KG1 (cell line): Measurements from ENCODE around the gene PEPD.

Experiments
- DNase-seq: peaks from one replicate; lab custom pipeline; 2025; lab: John Stamatoyannopoulos, UW

The PEPD gene

GRCh38 chr19:33350538-33351309, 170.9 kb downstream of the PEPD start:
- DNase-seq = no peak

GRCh38 chr19:33349319-33350289, 172.0 kb downstream of the PEPD start:
- DNase-seq = no peak

DNA sequence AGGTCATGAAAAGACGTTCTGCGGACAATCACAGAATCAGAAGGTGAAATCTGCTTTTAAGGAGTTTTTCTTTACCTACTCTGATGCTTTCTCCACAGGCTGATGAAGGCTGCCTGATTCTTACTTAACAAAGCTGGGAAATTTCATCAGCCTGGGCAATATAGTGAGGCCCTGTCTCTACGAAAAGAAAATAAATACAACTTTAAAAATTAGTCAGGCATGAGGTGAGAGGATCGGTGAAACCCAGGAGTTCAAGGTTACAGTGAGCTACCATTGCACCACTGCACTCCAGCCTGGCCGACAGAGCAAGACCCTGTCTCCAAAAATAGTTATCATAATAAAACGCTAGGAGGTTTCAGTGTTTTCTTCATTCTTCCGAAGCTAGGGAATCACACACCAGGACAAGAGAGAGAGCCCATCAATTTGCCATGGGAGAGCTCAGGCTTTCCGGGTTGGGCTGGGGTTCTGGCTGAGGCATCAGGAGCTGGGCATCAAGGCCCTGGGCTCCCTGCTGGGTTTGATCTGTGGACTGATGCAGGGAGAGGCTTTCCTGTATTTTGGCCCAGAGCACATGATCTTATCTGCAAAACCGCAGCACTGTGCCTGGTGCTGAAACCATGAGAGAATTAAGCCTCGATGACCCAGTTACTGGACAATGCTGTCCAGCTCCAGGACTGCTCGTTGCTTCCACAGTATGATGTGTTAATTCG, 173.1 kb downstream of the PEPD start:
- DNase-seq = no peak

GRCh38 chr19:33347300-33347699, 174.3 kb downstream of the PEPD start:
- DNase-seq = no peak

- no peak for DNase-seq
Observed at GRCh38 chr19:33346665-33347064, 174.9 kb downstream of the PEPD start.

DNA sequence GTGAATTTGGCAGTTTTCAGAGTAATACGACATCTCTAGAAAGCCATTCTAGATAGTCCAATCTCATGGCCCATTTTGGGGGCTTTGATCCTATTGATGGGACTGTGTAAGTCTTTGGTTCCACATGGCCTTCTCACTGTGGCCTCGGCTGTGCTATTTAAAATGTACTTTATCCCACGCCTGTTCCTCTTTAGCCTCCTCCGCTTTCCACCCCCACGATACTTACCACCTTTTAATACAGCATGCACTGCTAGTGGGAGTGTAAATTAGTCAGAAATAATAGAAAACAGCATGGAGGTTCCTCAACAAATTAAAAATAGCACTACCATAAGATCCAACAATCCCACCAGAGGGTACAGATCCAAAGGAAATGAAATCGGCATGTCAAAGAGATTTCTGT, 176.4 kb downstream of the PEPD start:
- no peak for DNase-seq

DNA sequence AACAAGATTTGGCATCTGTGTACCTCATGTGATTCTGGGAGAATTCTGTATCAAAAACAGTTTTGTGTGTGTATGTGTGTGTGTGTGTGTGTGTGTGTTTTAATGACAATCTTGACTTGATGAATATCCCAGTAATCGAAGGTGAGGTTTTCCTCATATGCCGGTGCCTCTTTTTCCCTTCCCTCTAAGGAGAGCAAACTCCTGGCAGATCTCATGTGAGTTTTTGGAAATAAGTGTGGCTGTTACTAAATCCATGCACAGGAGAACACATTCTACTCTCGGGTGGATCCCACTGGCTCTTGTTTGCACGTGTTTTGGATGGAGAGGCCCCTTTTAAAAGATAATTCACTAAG, 177.0 kb downstream of the PEPD start:
- DNase-seq = no peak

- DNase-seq = no peak
Observed at GRCh38 chr19:33343859-33344572, 177.6 kb downstream of the PEPD start.

DNA sequence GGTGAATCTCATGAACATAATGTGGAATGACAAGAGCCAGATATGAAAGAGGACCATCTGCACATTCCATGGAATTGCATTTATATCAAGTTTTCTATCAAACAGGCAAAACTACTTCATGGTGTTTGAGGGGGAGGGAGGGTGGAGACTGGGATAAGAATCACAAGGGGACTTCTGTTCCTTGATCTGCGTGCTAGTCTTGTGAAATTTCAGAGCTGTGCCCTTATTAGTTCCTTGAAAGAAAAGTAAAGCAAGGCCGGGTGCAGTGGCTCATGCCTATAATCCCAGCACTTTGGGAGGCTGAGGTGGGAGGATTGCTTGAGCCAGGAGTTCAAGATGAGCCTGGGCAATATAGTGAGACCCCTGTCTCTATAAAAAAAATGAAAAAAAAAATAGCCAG, 178.3 kb downstream of the PEPD start:
- DNase-seq = no peak

GRCh38 chr19:33340991-33341390, 180.6 kb downstream of the PEPD start:
- DNase-seq = no peak

DNA sequence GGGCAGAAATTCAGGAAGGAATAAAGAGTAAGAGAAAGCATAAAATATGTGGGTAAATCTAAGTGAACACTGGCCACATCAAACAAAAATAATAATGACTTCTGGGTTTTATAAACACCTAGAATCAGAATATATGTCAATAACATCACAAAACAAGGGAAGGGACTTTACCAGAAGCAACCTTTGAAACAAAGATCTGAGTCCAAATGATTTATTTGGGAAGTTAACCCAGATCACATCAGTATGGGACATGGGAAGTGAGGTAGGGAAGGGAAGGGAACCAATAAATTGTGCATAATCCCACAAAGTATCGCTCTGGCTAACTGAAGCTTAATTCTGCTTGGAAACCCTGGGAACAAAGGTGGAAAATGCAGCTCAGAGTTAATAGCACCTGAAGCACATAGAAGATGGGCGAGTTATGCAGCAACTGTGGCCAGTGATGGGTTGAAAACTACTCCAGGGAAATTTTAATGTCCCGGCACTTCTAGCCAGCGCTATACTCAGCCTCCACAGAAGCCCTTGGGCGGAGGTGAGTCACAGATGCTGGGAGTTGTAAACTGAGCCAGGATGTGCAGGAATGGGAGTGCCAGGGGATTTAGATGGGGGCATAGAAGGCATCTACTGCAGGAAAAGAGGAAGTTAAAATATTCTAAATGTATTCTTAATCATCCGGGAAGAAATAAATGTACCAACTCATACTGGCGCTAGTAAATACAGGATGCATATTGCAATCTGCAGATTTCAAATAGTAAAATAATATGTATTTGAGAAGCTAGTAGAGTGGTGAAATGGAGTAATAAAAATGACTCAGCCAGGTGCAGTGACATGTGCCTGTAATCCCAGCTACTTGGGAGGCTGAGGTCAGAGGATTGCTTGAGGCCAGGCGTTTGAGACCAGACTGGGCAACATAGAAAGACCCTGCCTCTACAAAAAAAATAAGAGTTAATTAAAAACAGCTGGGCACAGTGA, 182.3 kb downstream of the PEPD start:
- no peak for DNase-seq
